Adipose tissue (tissue), 3 donors: Measurements from ENCODE around the gene RPIA. TPM values are rescaled to one million over a fixed set of nuclear protein-coding genes. Genes with fewer than 3 reads are reported as not detected.

Experiments
- H3K27ac ChIP-seq: one replicate; pipeline ENCODE4 v1.5.1; 2013; ENCODE audit warnings: low read depth, low read length
- WGBS, 3 donors: extraction: QIAGEN DNeasy Blood & Tissue Kit; methylation state at CpG; one replicate each; pipeline ENCODE4 v1.1.7; 2013; 5-methylcytosine and 5-hydroxymethylcytosine counted together
- polyA plus RNA-seq, 3 donors: library from polyadenylated mRNA; stranded (reverse); fragments of 200-250 nt; gene quantifications; one replicate each; pipeline ENCODE4 v1.2.3, GENCODE V29; 2013
- donor health status: healthy with polysubstance abuse.
- donor health status: Bipolar disorder and iron deficiency.
- donor health status: healthy.

Gene RPIA
- polyA plus RNA-seq, 3 donors = 11.9 to 22.0 (median 20.0) TPM

- no peak overlapping the region for H3K27ac ChIP-seq
- 48 to 98% (median 97%) methylated on average over 2 of the region's 2 CpGs for WGBS, 3 donors
These were observed 10.6 kb upstream of the RPIA start for GRCh38 chr2:88680916-88681315.

DNA sequence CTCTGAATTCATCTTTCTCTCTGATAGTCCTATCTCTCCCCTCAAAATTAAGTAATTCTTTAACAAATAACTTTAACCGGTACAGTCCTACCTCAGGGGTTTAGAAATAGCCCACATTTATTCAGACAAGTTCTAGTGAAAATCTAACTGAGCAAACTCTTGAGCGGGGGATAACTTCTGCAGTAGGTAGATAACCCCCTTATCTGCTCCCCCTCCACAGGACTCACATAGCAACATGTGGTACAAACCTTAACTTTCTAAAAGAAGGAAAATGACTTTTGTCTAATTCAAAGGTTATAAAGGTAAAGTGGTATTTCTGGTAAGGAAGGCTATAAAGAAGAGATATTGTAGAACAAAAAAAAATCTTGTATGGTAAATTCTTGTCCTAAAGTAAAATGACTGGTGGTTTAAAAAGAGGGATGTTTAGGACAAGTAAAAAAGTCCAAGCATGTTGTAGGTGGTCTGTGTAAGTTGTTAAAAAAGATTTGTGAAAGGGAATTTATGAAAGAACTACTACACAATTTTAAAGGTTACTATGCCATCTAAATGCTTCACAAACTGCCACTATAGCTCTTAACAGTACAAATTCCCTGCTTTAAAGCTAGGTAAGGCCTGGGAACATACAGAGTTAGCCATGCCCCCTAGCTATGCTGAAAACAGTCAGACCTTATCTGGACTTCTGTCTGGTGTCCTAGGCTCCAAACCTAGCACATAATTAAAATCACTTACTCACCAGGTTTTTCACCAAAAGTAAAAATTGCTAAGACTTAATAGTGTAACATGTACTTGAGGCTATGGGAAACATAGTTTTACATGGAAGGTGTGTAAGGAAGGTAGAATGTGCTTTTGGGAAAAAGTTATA is 8.1 kb upstream of the RPIA start:
- no peak overlapping the region for H3K27ac ChIP-seq
- 45 to 47% (median 47%) methylated on average over 2 of the region's 2 CpGs for WGBS, 3 donors

GRCh38 chr2:88684519-88684918 is 7.0 kb upstream of the RPIA start:
- 42 to 78% (median 72%) methylated on average over 2 of the region's 2 CpGs for WGBS, 3 donors

DNA sequence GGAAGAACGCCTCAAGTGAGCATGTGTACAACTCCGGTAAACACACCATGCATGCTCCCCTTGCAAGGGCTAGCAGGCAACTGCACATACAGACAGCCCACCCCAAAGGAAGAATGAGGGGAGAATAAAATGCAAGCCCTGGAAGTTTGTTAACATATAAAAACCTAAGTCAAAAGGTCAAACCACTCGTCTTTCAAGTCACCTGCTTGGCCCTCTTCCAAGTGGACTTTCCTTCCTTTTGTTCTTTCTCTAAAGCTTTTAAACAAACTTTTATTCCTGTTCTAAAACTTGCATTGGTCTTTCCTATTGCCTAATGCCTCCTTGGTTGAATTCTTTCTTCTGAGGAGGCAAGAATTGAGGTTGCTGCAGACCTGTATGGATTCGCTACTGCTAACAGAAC is 5.2 kb upstream of the RPIA start:
- H3K27ac ChIP-seq = no peak overlapping the region
- 76 to 84% (median 77%) methylated on average over 4 of the region's 4 CpGs for WGBS, 3 donors

More at GRCh38 chr2:88684519-88684918, 7.0 kb upstream of the RPIA start:
- no peak overlapping the region for H3K27ac ChIP-seq

GRCh38 chr2:88687384-88687783 is 4.1 kb upstream of the RPIA start:
- H3K27ac ChIP-seq = no peak overlapping the region

GRCh38 chr2:88690591-88691338 is 708 bp upstream of the RPIA start:
- no peak overlapping the region for H3K27ac ChIP-seq
- 33 to 40% (median 39%) methylated on average over 20 of the region's 20 CpGs for WGBS, 3 donors

- 0 to 1% (median 1%) methylated on average over 11 of the region's 11 CpGs for WGBS, 3 donors
- H3K27ac ChIP-seq = no peak overlapping the region
These were observed 714 bp downstream of the RPIA start for GRCh38 chr2:88692187-88692586.

GRCh38 chr2:88693911-88694414 is 2.5 kb downstream of the RPIA start:
- H3K27ac ChIP-seq = no peak overlapping the region
- WGBS, 3 donors = 67 to 75% (median 72%) methylated on average over 3 of the region's 3 CpGs

- 81 to 96% (median 90%) methylated on average over 3 of the region's 3 CpGs for WGBS, 3 donors
- no peak overlapping the region for H3K27ac ChIP-seq
These were observed 5.1 kb downstream of the RPIA start for GRCh38 chr2:88696611-88697010.

DNA sequence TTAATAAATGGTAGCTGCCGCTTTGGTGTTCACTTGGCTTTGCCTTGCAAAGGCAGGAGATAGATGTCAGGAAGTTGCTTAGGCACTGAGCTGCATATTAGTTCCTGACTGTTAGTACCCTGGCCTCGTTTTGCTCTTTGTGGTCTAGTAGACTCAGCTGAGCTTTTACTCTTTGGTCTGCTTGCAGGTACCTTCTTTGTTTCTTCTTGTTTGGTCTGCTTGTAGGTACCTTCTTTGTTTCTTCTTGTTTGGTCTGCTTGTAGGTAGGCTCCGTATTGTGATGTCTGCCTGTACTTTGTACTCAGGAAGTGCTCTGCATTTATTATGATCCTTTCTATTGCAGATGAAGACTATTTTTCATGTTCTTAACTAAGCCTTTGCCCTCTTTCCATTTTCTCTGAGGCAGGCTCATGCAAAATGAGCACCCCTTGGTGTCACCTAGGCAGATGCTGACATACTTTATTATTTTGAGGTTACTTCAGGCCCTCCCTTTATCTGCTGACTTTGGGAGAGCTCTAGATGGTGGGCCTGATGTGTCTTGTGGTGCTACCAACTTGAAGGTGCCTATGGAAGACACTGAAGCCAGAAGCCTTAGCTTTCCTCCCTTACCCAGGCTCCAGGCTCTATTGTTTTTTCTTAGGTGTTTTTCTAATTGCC is 6.0 kb downstream of the RPIA start:
- H3K27ac ChIP-seq = no peak overlapping the region
- 53 to 61% (median 56%) methylated on average over 3 of the region's 3 CpGs for WGBS, 3 donors

DNA sequence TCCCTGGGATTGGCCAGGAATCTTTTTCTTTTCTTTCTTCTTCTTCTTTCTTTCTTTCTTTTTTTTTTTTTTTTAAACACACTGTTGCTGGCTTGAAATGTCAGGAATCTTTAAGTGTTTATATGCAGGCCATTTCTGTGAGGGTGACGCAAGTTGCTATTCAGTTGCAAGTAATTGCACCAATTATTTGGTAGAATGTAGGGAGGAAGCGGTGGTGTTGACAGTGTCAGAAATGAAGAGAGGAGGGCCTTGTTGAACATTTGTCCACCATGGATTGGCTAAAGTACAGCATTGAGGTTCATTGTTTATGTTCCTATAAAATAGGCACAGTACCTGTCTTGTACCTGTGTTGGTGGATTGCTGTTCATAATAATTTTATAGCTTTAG is 6.5 kb downstream of the RPIA start:
- 64 to 98% (median 78%) methylated on average over 2 of the region's 2 CpGs for WGBS, 3 donors
- no peak overlapping the region for H3K27ac ChIP-seq

- 38 to 90% (median 82%) methylated on average over 3 of the region's 3 CpGs for WGBS, 3 donors
- no peak overlapping the region for H3K27ac ChIP-seq
These were observed 7.2 kb downstream of the RPIA start for GRCh38 chr2:88698498-88699233.

DNA sequence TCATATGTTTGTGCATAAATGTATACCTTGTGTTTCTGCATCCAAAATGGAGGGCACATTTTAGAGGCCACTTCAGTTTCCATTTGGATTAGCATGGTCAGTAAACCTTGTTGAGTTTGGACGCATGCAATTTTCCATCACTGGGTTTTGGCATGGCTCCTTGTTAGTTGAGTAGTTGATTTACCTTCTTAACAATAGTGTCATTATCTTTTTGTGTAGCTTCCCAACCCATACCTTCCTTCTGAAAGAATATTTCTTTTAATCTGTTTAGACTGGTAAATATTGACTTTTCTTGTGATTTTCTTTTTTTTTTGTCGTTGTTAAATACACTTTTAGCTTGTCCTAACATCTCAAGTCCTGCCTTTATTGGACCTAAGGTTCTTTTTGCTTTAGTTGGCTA is 15.5 kb downstream of the RPIA start:
- H3K27ac ChIP-seq = no peak overlapping the region
- WGBS, 3 donors = 40 to 97% (median 94%) methylated on average over 2 of the region's 2 CpGs

DNA sequence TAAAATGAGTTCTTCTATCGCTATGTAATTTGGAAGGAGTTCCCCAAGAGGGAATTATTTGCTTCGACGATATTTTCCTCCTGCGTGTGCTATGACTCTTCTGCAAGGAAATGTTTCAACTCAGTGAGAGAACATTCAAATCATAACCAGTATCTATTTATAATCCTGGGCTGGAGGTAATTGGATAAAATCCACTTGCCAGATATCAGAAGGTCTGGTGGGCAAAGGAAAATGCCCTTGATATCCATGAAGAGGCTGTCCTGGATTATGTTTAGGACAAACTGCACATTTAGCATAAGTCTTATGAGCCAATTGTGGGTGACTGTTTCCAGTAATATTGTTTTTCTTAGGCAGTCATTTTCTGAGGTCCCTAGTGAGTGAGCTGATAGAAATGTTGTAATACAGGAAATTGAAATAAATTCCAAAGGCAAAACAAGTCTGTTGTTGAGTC is 17.7 kb downstream of the RPIA start:
- no peak overlapping the region for H3K27ac ChIP-seq
- 49 to 86% (median 63%) methylated on average over 4 of the region's 4 CpGs for WGBS, 3 donors

- H3K27ac ChIP-seq = no peak overlapping the region
- WGBS, 3 donors = 30 to 84% (median 83%) methylated on average over 1 of the region's 1 CpG
These were observed 19.8 kb downstream of the RPIA start for GRCh38 chr2:88711289-88711688.

DNA sequence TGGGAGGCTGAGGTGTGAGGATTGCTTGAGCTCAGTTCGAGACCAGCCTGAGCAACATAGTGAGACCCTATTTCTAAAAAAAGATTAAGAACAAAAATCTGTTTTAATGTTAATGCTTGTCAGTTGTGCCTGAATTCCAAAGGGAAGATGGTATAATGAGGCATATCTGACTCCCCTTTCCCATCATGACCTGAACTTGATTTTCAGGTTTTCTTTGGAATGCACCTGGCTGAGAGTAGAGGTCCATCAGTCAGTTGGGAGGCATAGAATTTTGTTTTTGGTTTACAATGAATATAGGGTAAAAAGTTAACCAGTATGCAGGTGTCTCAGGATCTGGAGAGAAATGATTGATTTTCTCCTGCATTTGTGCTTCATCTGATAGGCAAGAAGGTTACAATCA is 20.4 kb downstream of the RPIA start:
- no peak overlapping the region for H3K27ac ChIP-seq
- WGBS, 3 donors = 89 to 100% (median 98%) methylated on average over 1 of the region's 1 CpG

GRCh38 chr2:88713408-88713807 is 21.9 kb downstream of the RPIA start:
- WGBS, 3 donors = 92 to 97% (median 95%) methylated on average over 4 of the region's 4 CpGs
- H3K27ac ChIP-seq = no peak overlapping the region

DNA sequence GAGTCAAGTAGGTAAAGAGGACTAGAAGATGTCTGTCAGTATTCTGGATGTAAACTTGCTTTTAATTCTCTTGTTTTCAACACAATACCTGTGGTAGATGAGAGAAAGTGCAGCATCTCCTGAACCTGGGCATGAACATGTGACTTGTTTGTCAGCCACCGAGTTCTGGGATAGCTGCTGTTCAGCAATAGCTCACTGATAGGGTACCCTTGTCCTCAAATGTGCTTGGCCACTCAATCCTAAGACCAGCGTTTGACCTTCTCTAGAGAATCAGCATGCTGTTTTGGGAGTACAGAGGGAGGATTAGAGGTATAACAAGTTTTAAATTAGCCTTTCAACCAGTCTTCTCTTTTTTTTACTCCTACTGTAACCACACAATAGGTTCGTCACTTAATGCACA is 23.2 kb downstream of the RPIA start:
- WGBS, 3 donors = 95 to 99% (median 97%) methylated on average over 3 of the region's 3 CpGs
- H3K27ac ChIP-seq = no peak overlapping the region
